Vagina (tissue), 2 donors: ENCODE measurements around the gene TBXAS1. TPM values are rescaled to one million over a fixed set of nuclear protein-coding genes. Genes with fewer than 3 reads are reported as not detected.
"Not testable (repeated sequence)": the region's sequence is repeated elsewhere in the genome, so short reads cannot be mapped to it uniquely, and the experiment has no call there.

Experiments used
- DNase-seq, 2 donors: peaks; one replicate each; pipeline ENCODE4 v3.0.0-alpha.2; 2017; ENCODE audit errors: extremely low spot score in 2 of 2
- H3K27ac ChIP-seq: fragments of 200-600 bp; sonication (generic); one replicate; pipeline ENCODE4 v1.5.1; 2019
- H3K27me3 ChIP-seq: fragments of 200-600 bp; sonication (generic); one replicate; pipeline ENCODE4 v1.5.1; 2019
- H3K36me3 ChIP-seq, 2 donors: fragments of 200-600 bp; sonication (generic); one replicate each; pipeline ENCODE4 v1.5.1; 2017 to 2019
- H3K4me1 ChIP-seq: fragments of 200-600 bp; sonication (generic); one replicate; pipeline ENCODE4 v1.5.1; 2019
- H3K4me3 ChIP-seq, 2 donors: fragments of 200-600 bp; sonication (generic); 1 replicate in 1 of 2; 2 replicates in 1 of 2; pipeline ENCODE4 v1.5.1; 2016 to 2019
- H3K9me3 ChIP-seq: fragments of 200-600 bp; sonication (generic); one replicate; pipeline ENCODE4 v1.5.1; 2019
- POLR2A ChIP-seq, 2 donors: fragments of 450-650 bp; IDR thresholded peaks; one replicate each; pipeline ENCODE4 v1.6.1; 2017; ENCODE audit warnings: antibody characterized with exemption in 2 of 2, mild to moderate bottlenecking in 2 of 2, moderate library complexity in 2 of 2
- POLR2AphosphoS5 ChIP-seq, 2 donors: sonication (generic); formaldehyde crosslinking; IDR thresholded peaks; one replicate each; pipeline ENCODE4 v1.9.0; 2017; ENCODE audit warnings: antibody characterized with exemption in 2 of 2, mild to moderate bottlenecking in 2 of 2, low read depth in 1 of 2; ENCODE audit not compliant: insufficient read depth in 1 of 2
- intact Hi-C: fragments of 100-400 bp; cut with DNase I; formaldehyde crosslinking; loops from one replicate; pipeline ENCODE4 v1.15.1; 2023
- total RNA-seq: library from RNA; depleted of rRNA; stranded (reverse); fragments of >200 nt; gene quantifications from one replicate; pipeline ENCODE4 v1.2.3, GENCODE V29; 2016
- TF ChIP-seq, protein P1 (sequence below), 3 experiments: fragments of 450-650 bp in 2 of 3; fragments of 200-600 bp in 1 of 3; sonication (generic) in 1 of 3; IDR thresholded peaks; one replicate each; pipeline ENCODE4 v1.5.1; 2017 to 2019; ENCODE audit warnings: antibody characterized with exemption in 3 of 3, mild to moderate bottlenecking in 2 of 3, moderate library complexity in 2 of 3

The TBXAS1 gene
- total RNA-seq, 1 donor from 2014 or later: 18.4 TPM

DNA sequence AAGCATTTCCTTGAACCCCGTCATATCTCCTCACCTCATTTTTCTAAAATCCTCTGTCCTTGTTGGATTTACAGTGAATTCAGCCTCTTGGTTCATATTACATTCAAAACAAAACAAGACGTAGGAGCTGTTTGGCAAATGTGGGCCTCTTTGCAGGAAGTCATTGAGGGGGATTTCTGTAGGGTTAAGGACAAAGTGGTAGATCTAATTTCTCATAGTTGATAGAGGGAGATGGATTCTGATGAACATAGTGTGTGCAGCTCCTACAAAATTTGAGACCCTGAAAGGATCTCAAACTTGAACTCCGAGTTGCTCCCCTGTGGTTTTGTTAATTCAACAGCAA is 682 bp downstream of the TBXAS1 start:
- intact Hi-C loops: no loop called here
- H3K27me3 ChIP-seq: no peaks in the 10 kb centered on the region
- no peaks in the 10 kb centered on the region for H3K4me1 ChIP-seq
- no peaks in the 10 kb centered on the region for H3K9me3 ChIP-seq
- H3K4me3 ChIP-seq: peak overlapping the region in 1 of 2 donors; percentile 15
- H3K27ac ChIP-seq: no peak overlapping the region
- TF ChIP-seq, protein P1, sequence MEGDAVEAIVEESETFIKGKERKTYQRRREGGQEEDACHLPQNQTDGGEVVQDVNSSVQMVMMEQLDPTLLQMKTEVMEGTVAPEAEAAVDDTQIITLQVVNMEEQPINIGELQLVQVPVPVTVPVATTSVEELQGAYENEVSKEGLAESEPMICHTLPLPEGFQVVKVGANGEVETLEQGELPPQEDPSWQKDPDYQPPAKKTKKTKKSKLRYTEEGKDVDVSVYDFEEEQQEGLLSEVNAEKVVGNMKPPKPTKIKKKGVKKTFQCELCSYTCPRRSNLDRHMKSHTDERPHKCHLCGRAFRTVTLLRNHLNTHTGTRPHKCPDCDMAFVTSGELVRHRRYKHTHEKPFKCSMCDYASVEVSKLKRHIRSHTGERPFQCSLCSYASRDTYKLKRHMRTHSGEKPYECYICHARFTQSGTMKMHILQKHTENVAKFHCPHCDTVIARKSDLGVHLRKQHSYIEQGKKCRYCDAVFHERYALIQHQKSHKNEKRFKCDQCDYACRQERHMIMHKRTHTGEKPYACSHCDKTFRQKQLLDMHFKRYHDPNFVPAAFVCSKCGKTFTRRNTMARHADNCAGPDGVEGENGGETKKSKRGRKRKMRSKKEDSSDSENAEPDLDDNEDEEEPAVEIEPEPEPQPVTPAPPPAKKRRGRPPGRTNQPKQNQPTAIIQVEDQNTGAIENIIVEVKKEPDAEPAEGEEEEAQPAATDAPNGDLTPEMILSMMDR (IDR thresholded peaks at IDR 0.05): no peak
- TF ChIP-seq POLR2AphosphoS5 (IDR thresholded peaks at IDR 0.05; ENCODE audit: insufficient read depth in 1 of 2, low read depth in 1 of 2): no peak
- H3K36me3 ChIP-seq: no peaks in the 10 kb centered on the region
- no peak for DNase-seq

DNA sequence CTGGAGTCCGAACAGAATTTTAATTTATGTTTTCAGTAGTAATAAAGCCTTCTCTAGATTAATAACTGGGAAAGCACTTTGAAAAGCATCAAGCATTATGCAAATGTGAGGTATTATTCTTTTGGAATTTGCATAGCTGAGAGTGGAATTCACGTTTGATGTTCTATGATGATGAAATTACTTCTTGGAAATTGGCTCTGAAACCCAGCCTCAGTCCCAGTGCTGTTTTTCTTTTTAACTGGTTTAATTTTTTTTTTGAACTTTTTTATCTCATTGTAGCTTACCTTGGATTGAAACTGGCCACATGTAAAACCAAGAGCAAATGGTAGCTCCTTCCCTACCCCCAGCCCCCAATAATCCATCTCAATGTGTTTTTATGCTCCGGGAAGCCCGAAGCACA is 1.2 kb downstream of the TBXAS1 start:
- DNase-seq: no peak
- no peaks in the 10 kb centered on the region for H3K36me3 ChIP-seq
- peak overlapping the region in 1 of 2 donors; percentile 12 for H3K4me3 ChIP-seq
- H3K4me1 ChIP-seq: no peaks in the 10 kb centered on the region
- no peaks in the 10 kb centered on the region for H3K27me3 ChIP-seq
- TF ChIP-seq, protein P1 (IDR thresholded peaks at IDR 0.05): no peak
- TF ChIP-seq POLR2AphosphoS5 (IDR thresholded peaks at IDR 0.05; ENCODE audit: insufficient read depth in 1 of 2, low read depth in 1 of 2): no peak
- no peak for TF ChIP-seq POLR2A (IDR thresholded peaks at IDR 0.05)
- intact Hi-C loops: no loop called here
- H3K9me3 ChIP-seq: no peaks in the 10 kb centered on the region
- H3K27ac ChIP-seq: no peak overlapping the region

DNA sequence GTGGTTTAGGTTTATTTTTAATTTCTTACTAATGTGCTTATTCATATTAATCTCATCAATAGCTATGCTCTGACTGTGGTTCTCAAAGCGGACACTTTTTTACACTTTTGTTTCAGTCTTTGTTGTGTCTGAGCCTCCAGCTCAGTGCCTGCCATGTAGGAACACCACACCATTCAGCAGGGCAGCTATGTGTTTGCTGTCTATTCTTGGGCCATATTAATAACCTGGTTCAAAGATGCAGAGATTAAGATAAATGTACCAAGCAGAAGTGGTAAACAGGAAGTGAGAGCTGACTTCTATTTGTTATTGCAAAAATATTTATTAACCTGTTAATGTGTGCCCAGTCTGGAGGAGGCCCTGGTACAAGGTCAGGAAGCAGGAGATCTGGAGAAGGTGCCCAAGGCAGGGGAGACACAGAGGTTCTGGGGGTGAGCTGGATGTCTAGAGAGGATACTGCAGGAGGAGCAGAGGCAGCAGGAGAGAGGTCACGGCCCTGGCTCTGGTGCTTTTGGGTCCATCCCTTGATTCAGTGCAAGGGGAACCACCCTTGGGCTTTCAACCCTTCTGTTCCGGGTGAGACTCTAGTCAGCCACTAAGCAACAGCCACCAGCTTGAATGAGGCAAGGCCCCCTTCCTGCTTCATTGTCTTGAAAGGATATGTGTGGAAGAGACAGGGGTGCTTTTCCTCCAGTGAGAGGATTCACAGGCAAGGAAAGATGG is 1.9 kb downstream of the TBXAS1 start:
- Histone ChIP-seq H3K4me1 (no peaks in the 10 kb centered on the region), H3K36me3 (no peaks in the 10 kb centered on the region), H3K9me3 (no peaks in the 10 kb centered on the region), H3K4me3 (peak overlapping the region in 1 of 2 donors; percentile 12), H3K27ac (no peak overlapping the region), H3K27me3 (no peaks in the 10 kb centered on the region)
- TF ChIP-seq POLR2AphosphoS5 (IDR thresholded peaks at IDR 0.05; ENCODE audit: insufficient read depth in 1 of 2, low read depth in 1 of 2) (no peak), POLR2A (IDR thresholded peaks at IDR 0.05) (no peak)
- TF ChIP-seq, protein P1 (IDR thresholded peaks at IDR 0.05): no peak
- intact Hi-C loops: no loop called here
- DNase-seq: peak in 1 of 2 donors; percentile 78

DNA sequence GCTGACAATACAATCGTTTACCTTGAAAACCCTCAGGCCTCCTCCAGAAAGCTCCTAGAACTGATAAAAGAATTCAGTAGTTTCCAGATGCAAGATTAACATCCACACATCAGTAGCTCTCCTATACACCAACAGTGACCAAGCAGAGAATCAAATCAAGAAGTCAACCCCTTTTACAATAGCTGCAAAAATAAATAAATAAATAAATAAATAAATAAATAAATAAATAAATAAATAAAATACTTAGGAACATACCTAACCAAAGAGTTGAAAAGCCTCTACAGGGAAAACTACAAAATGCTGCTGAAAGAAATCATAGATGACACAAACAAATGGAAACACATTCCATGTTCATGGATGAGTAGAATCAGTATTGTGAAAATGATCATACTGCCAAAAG is 6.8 kb downstream of the TBXAS1 start:
- H3K27me3 ChIP-seq, H3K27ac ChIP-seq, H3K4me3 ChIP-seq, H3K36me3 ChIP-seq, intact Hi-C loops, H3K9me3 ChIP-seq, H3K4me1 ChIP-seq, DNase-seq: not testable (repeated sequence)

DNA sequence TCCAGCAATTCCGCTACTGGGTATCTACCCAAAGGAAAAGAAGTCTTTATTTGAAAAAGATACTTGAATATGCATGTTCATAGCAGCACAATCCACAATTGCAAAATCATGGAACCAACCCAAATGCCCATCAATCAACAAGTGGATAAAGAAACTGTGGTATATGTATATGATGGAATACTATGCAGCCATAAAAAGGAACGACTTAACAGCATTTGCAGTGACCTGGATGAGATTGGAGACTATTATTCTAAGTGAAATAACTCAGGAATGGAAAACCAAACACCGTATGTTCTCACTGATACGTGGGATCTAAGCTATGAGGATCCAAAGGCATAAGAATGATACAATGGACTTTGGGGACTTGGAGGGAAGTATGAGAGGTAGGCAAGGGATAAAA is 8.2 kb downstream of the TBXAS1 start:
- H3K4me1 ChIP-seq, DNase-seq, H3K27ac ChIP-seq, H3K4me3 ChIP-seq, H3K36me3 ChIP-seq, H3K9me3 ChIP-seq, intact Hi-C loops, H3K27me3 ChIP-seq: not testable (repeated sequence)

DNA sequence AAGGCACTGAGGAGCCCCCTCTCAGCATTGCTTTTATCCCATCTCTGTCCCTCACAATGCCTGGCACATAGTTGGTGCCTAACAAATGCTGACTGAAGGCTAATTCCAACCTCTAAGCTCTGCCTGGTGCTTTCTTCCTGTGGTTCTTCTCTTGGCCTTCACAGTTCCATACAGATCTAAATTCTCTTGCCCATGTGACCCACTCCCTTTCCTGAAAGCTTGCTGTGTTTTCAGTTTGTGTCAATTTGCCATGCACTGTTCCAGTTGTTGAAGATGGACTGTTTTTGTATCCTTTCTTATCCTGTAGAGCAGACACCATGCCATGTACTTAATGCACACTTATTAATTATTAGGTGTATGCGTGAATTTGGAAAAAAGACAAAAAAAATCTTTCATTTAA is 9.2 kb downstream of the TBXAS1 start:
- Histone ChIP-seq H3K4me3 (no peak overlapping the region), H3K36me3 (no peaks in the 10 kb centered on the region), H3K27me3 (no peaks in the 10 kb centered on the region), H3K27ac (no peak overlapping the region), H3K4me1 (no peaks in the 10 kb centered on the region), H3K9me3 (no peaks in the 10 kb centered on the region)
- DNase-seq: peak in 1 of 2 donors; percentile 28
- intact Hi-C loops: no loop called here
- no peak for TF ChIP-seq POLR2AphosphoS5 (IDR thresholded peaks at IDR 0.05; ENCODE audit: insufficient read depth in 1 of 2, low read depth in 1 of 2)
- TF ChIP-seq POLR2A (IDR thresholded peaks at IDR 0.05): no peak
- TF ChIP-seq, protein P1 (IDR thresholded peaks at IDR 0.05): no peak
